ENCODE measurements around the gene HOXA4. TPM values are rescaled to one million over a fixed set of nuclear protein-coding genes. Genes with fewer than 3 reads are reported as not detected.

HOXA4 gene
- total RNA-seq, 2 experiments from 2014 or later, result not detected

DNA sequence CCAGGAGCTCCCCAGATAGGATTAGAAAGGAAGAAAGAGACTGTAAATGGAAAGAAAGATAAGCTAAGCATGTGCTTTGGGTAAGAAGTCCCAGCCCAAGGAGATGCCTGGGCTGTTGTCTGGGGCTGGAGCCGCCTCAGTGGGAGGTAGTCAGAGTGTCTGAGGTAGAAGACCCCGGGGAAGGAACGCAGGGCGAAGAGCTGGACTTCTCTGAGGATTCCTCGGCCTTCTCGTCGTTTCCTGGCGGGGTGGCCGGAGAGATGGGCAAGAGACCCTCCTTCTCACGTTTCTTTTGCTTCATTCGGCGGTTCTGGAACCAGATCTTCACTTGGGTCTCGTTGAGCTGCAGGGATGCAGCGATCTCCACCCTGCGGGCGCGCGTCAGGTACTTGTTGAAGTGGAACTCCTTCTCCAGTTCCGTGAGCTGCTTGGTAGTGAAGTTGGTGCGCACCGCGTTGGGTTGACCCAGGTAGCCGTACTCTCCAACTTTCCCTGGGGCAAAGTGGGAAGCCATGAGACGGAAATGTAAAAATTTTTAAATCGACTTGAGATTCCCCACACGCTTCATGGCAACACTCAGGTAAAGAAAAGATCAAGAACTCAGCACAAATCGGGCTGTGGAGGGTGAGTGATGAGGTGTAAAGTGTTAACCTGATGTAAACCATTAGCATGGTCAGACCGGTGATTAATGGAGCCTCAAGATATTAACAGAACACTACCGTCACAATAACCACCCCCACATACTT is 36.1 kb downstream of the HOXA4 start:
- Histone ChIP-seq H3K27ac (ENCODE audit: low read depth in 1 of 2, low read length in 2 of 2) (no peak overlapping the region), H3K27me3 (ENCODE audit: control insufficient read depth in 1 of 2, insufficient read depth in 2 of 2, low read length in 2 of 2) (peaks cover 68 to 79% of the 10 kb centered on the region in 2 experiments), H3K4me1 (ENCODE audit: insufficient read depth, low read length) (peaks cover 43% of the 10 kb centered on the region), H3K9me3 (ENCODE audit: control insufficient read depth in 1 of 2, insufficient read depth in 1 of 2, low read length in 2 of 2) (peaks cover 0 to 15% of the 10 kb centered on the region in 2 experiments), H3K36me3 (ENCODE audit: insufficient read depth, low read length) (no peaks in the 10 kb centered on the region), H3K4me3 (ENCODE audit: low read length) (no peak overlapping the region)
- no peak for DNase-seq
- ChIA-PET CTCF (interaction anchor here (1.5 kb wide), 1 partner anchor 67 kb away, joined by 4 read pairs; no protein-coding TSS in a partner anchor), POLR2A (no interaction called here)
- no peaks in the 10 kb centered on the region for H3K9me3 Mint-ChIP-seq
- TF ChIP-seq, protein P1, sequence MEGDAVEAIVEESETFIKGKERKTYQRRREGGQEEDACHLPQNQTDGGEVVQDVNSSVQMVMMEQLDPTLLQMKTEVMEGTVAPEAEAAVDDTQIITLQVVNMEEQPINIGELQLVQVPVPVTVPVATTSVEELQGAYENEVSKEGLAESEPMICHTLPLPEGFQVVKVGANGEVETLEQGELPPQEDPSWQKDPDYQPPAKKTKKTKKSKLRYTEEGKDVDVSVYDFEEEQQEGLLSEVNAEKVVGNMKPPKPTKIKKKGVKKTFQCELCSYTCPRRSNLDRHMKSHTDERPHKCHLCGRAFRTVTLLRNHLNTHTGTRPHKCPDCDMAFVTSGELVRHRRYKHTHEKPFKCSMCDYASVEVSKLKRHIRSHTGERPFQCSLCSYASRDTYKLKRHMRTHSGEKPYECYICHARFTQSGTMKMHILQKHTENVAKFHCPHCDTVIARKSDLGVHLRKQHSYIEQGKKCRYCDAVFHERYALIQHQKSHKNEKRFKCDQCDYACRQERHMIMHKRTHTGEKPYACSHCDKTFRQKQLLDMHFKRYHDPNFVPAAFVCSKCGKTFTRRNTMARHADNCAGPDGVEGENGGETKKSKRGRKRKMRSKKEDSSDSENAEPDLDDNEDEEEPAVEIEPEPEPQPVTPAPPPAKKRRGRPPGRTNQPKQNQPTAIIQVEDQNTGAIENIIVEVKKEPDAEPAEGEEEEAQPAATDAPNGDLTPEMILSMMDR (IDR thresholded peaks at IDR 0.05), result no peak
- H3K27ac Mint-ChIP-seq, result no peak overlapping the region
- H3K36me3 Mint-ChIP-seq (ENCODE audit: low read depth), result no peaks in the 10 kb centered on the region
- no peak for ATAC-seq (ENCODE audit: poor library complexity)
- peak overlapping the region; percentile 90 for H3K4me3 Mint-ChIP-seq
- intact Hi-C loops (cut with DNase I, micrococcal nuclease), result loop anchor here in 1 of 2 experiments (10.0 kb wide), 2 partner anchors 230 to 1240 kb away; partner anchors contain the start of gene SKAP2
- peaks cover 22% of the 10 kb centered on the region for H3K4me1 Mint-ChIP-seq (ENCODE audit: low read depth)
- peaks cover 91% of the 10 kb centered on the region for H3K27me3 Mint-ChIP-seq

GRCh38 chr7:27093184-27093895 is 37.2 kb downstream of the HOXA4 start:
- no peak overlapping the region for H3K27ac Mint-ChIP-seq
- Histone ChIP-seq H3K27me3 (ENCODE audit: control insufficient read depth in 1 of 2, insufficient read depth in 2 of 2, low read length in 2 of 2) (peaks cover 66 to 83% of the 10 kb centered on the region in 2 experiments), H3K36me3 (ENCODE audit: insufficient read depth, low read length) (no peaks in the 10 kb centered on the region)

GRCh38 chr7:27092819-27093110 is 37.8 kb downstream of the HOXA4 start:
- H3K4me1 Mint-ChIP-seq (ENCODE audit: low read depth), result peaks cover 20% of the 10 kb centered on the region
- DNase-seq, result no peak
- Histone ChIP-seq H3K4me1 (ENCODE audit: insufficient read depth, low read length) (peaks cover 40% of the 10 kb centered on the region), H3K9me3 (ENCODE audit: control insufficient read depth in 1 of 2, insufficient read depth in 1 of 2, low read length in 2 of 2) (peaks cover 0 to 10% of the 10 kb centered on the region in 2 experiments), H3K36me3 (ENCODE audit: insufficient read depth, low read length) (no peaks in the 10 kb centered on the region), H3K4me3 (ENCODE audit: low read length) (no peak overlapping the region), H3K27ac (ENCODE audit: low read depth in 1 of 2, low read length in 2 of 2) (no peak overlapping the region), H3K27me3 (ENCODE audit: control insufficient read depth in 1 of 2, insufficient read depth in 2 of 2, low read length in 2 of 2) (peaks cover 65 to 87% of the 10 kb centered on the region in 2 experiments)
- CTCF ChIA-PET, result interaction anchor here (0.8 to 1.5 kb wide), 2 partner anchors 9 to 68 kb away, joined by 3 to 4 read pairs; no protein-coding TSS in a partner anchor
- no peak overlapping the region for H3K27ac Mint-ChIP-seq
- POLR2A ChIA-PET, result no interaction called here
- TF ChIP-seq, protein P1 (IDR thresholded peaks at IDR 0.05), result no peak
- no peaks in the 10 kb centered on the region for H3K36me3 Mint-ChIP-seq (ENCODE audit: low read depth)
- intact Hi-C loops (cut with DNase I, micrococcal nuclease), result loop anchor here in 1 of 2 experiments (10.0 kb wide), 2 partner anchors 228 to 1238 kb away; partner anchors contain the start of gene SKAP2
- H3K4me3 Mint-ChIP-seq, result no peak overlapping the region
- ATAC-seq (ENCODE audit: poor library complexity), result no peak
- H3K9me3 Mint-ChIP-seq, result peaks cover 2% of the 10 kb centered on the region
- H3K27me3 Mint-ChIP-seq, result peaks cover 87% of the 10 kb centered on the region

More at GRCh38 chr7:27093184-27093895, 37.2 kb downstream of the HOXA4 start:
- H3K9me3 Mint-ChIP-seq, result peaks cover 2% of the 10 kb centered on the region
- peaks cover 89% of the 10 kb centered on the region for H3K27me3 Mint-ChIP-seq
- DNase-seq (no peak), ATAC-seq (ENCODE audit: poor library complexity) (no peak)
- ChIA-PET CTCF (interaction anchor here (0.8 to 1.5 kb wide), 2 partner anchors 9 to 68 kb away, joined by 3 to 4 read pairs; no protein-coding TSS in a partner anchor), POLR2A (no interaction called here)
- no peaks in the 10 kb centered on the region for H3K36me3 Mint-ChIP-seq (ENCODE audit: low read depth)
- no peak overlapping the region for H3K4me3 Mint-ChIP-seq
- peaks cover 0 to 10% of the 10 kb centered on the region in 2 experiments for H3K9me3 ChIP-seq (ENCODE audit: control insufficient read depth in 1 of 2, insufficient read depth in 1 of 2, low read length in 2 of 2)
- intact Hi-C loops (cut with DNase I, micrococcal nuclease), result loop anchor here in 1 of 2 experiments (10.0 kb wide), 2 partner anchors 229 to 1239 kb away; partner anchors contain the start of gene SKAP2
- H3K4me1 Mint-ChIP-seq (ENCODE audit: low read depth), result peaks cover 22% of the 10 kb centered on the region
- no peak overlapping the region for H3K27ac ChIP-seq (ENCODE audit: low read depth in 1 of 2, low read length in 2 of 2)
- peaks cover 40% of the 10 kb centered on the region for H3K4me1 ChIP-seq (ENCODE audit: insufficient read depth, low read length)
- H3K4me3 ChIP-seq (ENCODE audit: low read length), result no peak overlapping the region
- TF ChIP-seq, protein P1 (IDR thresholded peaks at IDR 0.05), result no peak

Data from CD4-positive, alpha-beta T cell (primary cell).